Measurements from ENCODE around the gene HAUS5. TPM values are rescaled to one million over a fixed set of nuclear protein-coding genes. Genes with fewer than 3 reads are reported as not detected.

Gene HAUS5
- total and polyA plus RNA-seq, 2 of the 8 experiments (the other 6 are each of a cell fraction or from before 2014, with no cell fraction given): 13.8 to 25.7 TPM

GRCh38 chr19:35666251-35666913, 53.8 kb downstream of the HAUS5 start, which contains the start of gene UPK1A:
TSS of gene UPK1A (plus strand) at chr19:35666517. CDS start at chr19:35666813, 296 bp downstream.
- Histone ChIP-seq H2BK12ac (ENCODE audit: low read depth, low read length) (no peak within 1 kb of the TSS), H3K27ac (ENCODE audit: low read depth, low read length) (no peak within 1 kb of the TSS), H3K4ac (replicated peaks; ENCODE audit: insufficient read length, low read depth, low read length) (no peak within 1 kb of the TSS), H3K27me3 (replicated peaks in 1 of 4; ENCODE audit: control insufficient read depth in 3 of 4, extremely low read depth in 1 of 4, insufficient read depth in 3 of 4, low read length in 3 of 4) (no peaks in the 10 kb centered on the region; a peak in 1 of 7 replicates), H4K20me1 (replicated peaks in 1 of 2; ENCODE audit: control insufficient read depth in 1 of 2, insufficient read depth in 2 of 2, low read length in 2 of 2) (no peaks in the 10 kb centered on the region), H3K79me2 (ENCODE audit: control insufficient read depth in 1 of 2, insufficient read depth in 2 of 2, low read length in 2 of 2) (no peaks in the 10 kb centered on the region), H4K8ac (ENCODE audit: extremely low read depth, insufficient read depth, low read length) (no peak within 1 kb of the TSS; the same call in 1 of the 2 replicates), H3K9me3 (ENCODE audit: insufficient read depth in 2 of 2, low read depth in 1 of 2, low read length in 1 of 2) (no peaks in the 10 kb centered on the region), H3K36me3 (ENCODE audit: control insufficient read depth in 2 of 4, insufficient read depth in 4 of 4, low read length in 3 of 4) (no peaks in the 10 kb centered on the region), H3K4me3 (ENCODE audit: extremely low read depth in 1 of 4, insufficient read depth in 2 of 4, low read depth in 3 of 4, low read length in 4 of 4) (no peak within 1 kb of the TSS), H4K5ac (ENCODE audit: insufficient read length, low read depth, low read length) (no peak within 1 kb of the TSS), H3K9ac (replicated peaks in 1 of 4; ENCODE audit: extremely low read depth in 1 of 4, low read depth in 3 of 4, low read length in 3 of 4) (no peak within 1 kb of the TSS), H3K56ac (replicated peaks; ENCODE audit: insufficient read length, low read depth, low read length) (no peak within 1 kb of the TSS), H3K23me2 (ENCODE audit: low read depth, low read length) (no peaks in the 10 kb centered on the region), H2BK5ac (ENCODE audit: low read depth, low read length) (no peak within 1 kb of the TSS; the same call in 1 of the 2 replicates), H2BK15ac (ENCODE audit: low read length) (no peak within 1 kb of the TSS), H3K18ac (ENCODE audit: extremely low read depth, low read length) (no peak within 1 kb of the TSS), H2AK5ac (ENCODE audit: low read depth, low read length) (no peak within 1 kb of the TSS), H4K91ac (replicated peaks; ENCODE audit: insufficient read length, low read length) (no peak within 1 kb of the TSS), H2AFZ (ENCODE audit: low read length) (no peak within 1 kb of the TSS), H3K79me1 (ENCODE audit: low read depth, low read length) (no peaks in the 10 kb centered on the region; the same call in 1 of the 2 replicates), H3K14ac (ENCODE audit: insufficient read length) (no peak within 1 kb of the TSS), H3K4me1 (replicated peaks in 1 of 4; ENCODE audit: control insufficient read depth in 3 of 4, insufficient read depth in 4 of 4, low read length in 3 of 4) (peaks cover 0 to 3% (median 0%) of the 10 kb centered on the region in 4 experiments; a peak in 2 of 7 replicates), H3K23ac (ENCODE audit: insufficient read length) (no peak within 1 kb of the TSS), H2BK120ac (replicated peaks; ENCODE audit: low read depth, low read length) (no peak within 1 kb of the TSS), H3K4me2 (ENCODE audit: insufficient read depth in 1 of 2, low read depth in 2 of 2, low read length in 2 of 2) (no peak within 1 kb of the TSS), H2BK20ac (ENCODE audit: low read length) (no peak within 1 kb of the TSS)
- ChIA-PET CTCF (ENCODE audit: partially characterized antibody) (interaction anchor here (0.5 to 0.7 kb wide), 2 partner anchors 48 to 201 kb away, joined by 3 read pairs; no protein-coding TSS in a partner anchor), POLR2A (ENCODE audit: partially characterized antibody) (interaction anchor here (1.3 to 1.6 kb wide), 2 partner anchors 13 to 18 kb away, joined by 4 read pairs; partner anchors contain the start of gene COX6B1)
- no peak for DNase-seq (ENCODE audit: low read depth in 1 of 2, low spot score in 2 of 2)
- no peak for FAIRE-seq
- 86% methylated on average over 16 of the region's 16 CpGs; no CpG with 5 or more reads in 1 of the 2 experiments for WGBS, 2 experiments (ENCODE audit: extremely low coverage in 1 of 2, insufficient coverage in 1 of 2, insufficient read length in 1 of 2, insufficient replicate concordance in 2 of 2, low coverage in 1 of 2, low lambda C conversion rate in 2 of 2, missing lambda C conversion rate in 1 of 2)
- TF ChIP-seq RFX5 (IDR thresholded peaks at IDR 0.05; ENCODE audit: borderline replicate concordance, low read depth, low read length) (no peak), NRF1 (IDR thresholded peaks at IDR 0.05; ENCODE audit: low read depth, low read length) (no peak), PHF8 (conservative IDR thresholded peaks at IDR 0.05; ENCODE audit: low read depth, low read length) (no peak), FOSL1 (IDR thresholded peaks at IDR 0.05; ENCODE audit: insufficient read depth, low read depth, low read length) (no peak), CTCF (IDR thresholded peaks at IDR 0.05; ENCODE audit: control extremely low read depth in 1 of 3, insufficient read depth in 1 of 3, low read depth in 1 of 3, low read length in 3 of 3) (no peak), GABPA (IDR thresholded peaks at IDR 0.05; ENCODE audit: borderline replicate concordance, insufficient read depth, low read length) (no peak), TAF7 (optimal IDR thresholded peaks at IDR 0.05; ENCODE audit: borderline replicate concordance, low read depth, low read length) (no peak), SAP30 (IDR thresholded peaks at IDR 0.05; ENCODE audit: insufficient read depth, insufficient replicate concordance, low read length) (no peak), EP300 (IDR thresholded peaks at IDR 0.05; ENCODE audit: borderline replicate concordance in 1 of 2, low read depth in 2 of 2, low read length in 2 of 2) (no peak)
